CD4-positive, alpha-beta T cell treated with Interferon alpha-2 for 1 hour (primary cell): Measurements from ENCODE around the gene NOP56.

Source experiments
- DNase-seq, 2 donors: peaks; one replicate each; pipeline ENCODE4 v3.0.0-alpha.2; 2020 to 2022

Gene NOP56, protein sequence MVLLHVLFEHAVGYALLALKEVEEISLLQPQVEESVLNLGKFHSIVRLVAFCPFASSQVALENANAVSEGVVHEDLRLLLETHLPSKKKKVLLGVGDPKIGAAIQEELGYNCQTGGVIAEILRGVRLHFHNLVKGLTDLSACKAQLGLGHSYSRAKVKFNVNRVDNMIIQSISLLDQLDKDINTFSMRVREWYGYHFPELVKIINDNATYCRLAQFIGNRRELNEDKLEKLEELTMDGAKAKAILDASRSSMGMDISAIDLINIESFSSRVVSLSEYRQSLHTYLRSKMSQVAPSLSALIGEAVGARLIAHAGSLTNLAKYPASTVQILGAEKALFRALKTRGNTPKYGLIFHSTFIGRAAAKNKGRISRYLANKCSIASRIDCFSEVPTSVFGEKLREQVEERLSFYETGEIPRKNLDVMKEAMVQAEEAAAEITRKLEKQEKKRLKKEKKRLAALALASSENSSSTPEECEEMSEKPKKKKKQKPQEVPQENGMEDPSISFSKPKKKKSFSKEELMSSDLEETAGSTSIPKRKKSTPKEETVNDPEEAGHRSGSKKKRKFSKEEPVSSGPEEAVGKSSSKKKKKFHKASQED

GRCh38 chr20:2651772-2652723, at the start of gene NOP56:
Gene NOP56, plus strand, starts transcription at chr20:2652632. Its CDS starts 29 bp downstream, at chr20:2652661.
- DNase-seq = peak; percentile 90 to 95

DNA sequence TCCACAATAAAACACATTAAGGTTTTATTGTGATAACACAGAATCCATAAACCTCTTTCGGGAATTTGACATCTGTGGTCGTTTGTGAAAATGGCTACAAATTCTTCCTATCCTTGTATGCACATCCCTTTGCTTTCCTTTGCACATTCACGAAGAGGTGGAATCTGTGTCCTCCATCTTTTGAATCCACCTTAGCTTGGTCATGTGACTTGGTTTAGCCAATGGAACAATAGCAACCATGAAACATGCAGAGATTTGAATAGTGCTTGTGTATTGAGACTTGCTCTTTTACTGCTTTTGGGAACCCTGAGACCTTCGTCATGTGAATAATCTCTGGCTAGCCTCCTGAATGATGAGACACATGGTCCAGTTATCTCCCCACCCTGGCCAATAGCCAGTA, 49.7 kb upstream of the NOP56 start:
- DNase-seq = no peak

DNA sequence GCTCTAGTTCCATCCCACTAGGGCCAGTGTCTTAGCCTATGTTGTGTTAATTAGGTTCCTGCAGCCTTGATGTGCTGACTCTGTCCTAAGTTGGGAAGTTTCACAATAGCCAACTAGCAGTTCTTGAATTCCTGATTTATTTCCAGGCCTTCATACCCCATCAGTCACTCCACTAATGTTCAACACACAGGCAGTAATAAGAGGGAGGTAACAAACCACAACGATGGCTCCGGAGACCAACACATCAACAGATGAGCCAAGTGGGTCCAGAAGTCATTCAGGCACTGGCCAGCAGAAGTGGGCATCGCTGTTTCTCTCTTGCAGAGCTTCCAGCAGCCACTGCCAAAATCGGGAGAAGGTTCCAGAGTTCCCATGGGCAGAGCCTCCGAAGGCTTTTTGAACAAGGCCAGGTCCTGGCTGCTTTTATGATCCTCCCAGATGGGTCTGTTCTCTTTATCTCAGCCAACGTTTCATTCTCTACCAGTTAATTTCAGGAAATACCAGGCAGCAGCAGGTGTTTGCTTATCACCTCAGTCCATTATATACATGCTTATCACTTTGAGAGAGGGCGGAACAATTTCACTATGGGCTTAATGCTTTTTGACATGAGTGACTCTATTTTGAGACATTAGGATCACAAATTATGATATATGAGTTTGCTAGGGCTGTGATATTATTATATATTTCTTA, 48.5 kb upstream of the NOP56 start:
- no peak for DNase-seq

DNA sequence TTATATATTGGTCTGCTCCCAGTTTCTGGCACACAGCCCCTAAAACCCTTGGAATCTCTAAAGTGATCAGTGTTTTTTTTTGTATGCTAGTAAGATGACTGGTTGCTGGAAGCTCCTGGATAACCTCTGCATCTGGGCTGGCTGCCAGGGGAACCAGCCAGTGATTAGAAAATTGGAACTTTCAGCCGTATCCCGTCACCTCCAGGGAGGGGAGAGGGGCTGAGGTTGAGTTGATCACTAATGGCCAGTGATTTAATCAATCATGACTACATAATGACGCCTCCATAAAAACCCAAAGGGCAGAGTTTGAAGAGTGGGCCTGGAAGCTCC, 48.0 kb upstream of the NOP56 start:
- no peak for DNase-seq

DNA sequence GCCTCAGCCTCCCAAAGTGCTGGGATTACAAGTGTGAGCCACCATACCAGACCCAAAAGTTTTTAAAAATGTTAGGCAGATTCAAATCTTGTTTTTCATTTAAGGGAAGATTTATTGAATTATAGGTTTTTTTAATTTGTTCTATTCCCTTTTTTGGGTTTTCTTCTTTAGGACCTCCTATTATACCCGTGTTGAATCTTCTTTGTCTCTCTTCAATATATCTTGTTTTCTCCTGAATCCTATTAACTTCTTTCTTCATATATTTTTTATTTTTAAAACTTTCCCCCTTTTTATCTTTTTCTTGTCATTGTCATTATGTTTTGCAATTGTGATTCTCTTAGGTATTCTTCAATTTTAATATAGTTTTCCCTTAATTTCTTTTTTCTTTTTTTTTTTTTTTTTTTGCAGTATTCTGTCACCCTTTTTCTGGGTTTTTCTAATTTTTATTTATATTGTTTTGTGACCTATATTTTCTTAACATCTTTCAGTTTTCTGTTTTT, 45.9 kb upstream of the NOP56 start:
- no peak for DNase-seq

DNA sequence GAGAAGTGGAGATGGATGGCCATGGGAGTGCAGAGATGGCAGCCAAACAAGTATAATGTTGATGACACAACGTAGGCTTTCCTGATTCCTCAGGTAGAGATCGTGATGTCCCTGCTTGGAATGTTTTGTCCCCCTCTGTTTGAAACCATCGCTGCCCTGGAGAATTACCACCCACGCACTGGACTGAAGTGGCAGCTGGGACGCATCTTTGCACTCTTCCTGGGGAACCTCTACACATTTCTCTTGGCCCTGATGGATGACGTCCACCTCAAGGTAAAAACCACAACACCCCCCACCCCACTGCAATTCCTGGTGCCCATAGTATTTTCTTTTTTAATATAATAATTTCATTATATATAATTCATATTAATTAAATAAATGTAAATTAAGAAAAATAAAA, 42.1 kb upstream of the NOP56 start:
- no peak for DNase-seq

DNA sequence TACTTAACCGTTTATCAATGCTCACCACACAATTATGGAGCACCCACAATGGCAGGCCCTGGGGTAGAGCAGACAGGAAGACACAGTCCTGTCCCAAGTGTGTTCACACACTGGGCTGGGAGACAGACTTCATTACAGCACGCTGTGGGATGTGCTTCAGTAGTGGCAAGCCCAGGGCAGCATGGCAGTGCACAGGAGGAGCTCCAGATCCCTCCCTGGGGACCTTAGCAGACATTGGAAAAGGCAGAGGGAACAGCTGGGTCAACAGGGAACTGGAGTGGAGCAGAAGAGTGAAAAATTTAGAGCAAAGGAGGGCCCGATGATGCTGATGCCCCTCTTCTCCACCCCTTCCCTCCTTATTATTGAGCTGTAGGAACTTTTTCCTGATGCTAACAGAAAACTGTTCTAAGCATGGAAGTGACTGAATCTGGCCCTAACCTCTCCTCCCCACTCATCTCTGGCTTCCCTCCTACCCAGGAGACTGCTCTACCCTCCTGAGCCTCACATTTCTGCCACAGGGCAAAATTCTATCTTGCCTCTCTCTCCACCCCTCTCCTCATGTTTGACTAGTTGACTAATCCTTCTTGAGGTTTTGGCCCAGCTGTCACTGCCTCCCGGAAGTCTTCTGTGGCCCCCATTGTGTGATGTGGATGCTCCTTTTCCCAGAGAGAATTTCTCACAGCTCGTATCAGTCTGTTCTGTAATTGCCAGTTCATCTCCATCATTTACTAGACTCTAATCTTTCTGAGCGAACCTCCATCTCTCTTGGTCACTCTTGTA, 41.3 kb upstream of the NOP56 start:
- DNase-seq = no peak

- no peak for DNase-seq
Measured at GRCh38 chr20:2612073-2612472, 40.4 kb upstream of the NOP56 start.

DNA sequence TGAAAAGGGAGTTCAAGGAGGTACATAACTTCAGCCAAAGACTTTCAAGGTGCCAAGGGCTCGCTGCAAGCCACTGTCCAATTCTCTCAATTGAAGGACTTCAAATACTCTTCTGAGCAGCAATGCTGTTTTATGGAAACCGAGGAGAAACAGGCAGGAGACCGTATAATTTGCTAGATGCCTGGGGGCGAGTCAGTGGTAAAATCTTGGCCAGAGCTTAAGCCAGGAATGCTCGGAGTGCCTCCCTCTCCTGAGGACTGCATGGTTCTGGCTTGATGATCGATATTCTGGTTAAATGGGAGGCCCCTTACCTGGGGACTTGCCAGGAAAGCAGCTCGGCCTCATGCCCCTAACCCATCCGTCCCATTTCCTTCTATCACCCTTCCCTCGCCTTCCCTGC, 35.8 kb upstream of the NOP56 start:
- no peak for DNase-seq

GRCh38 chr20:2617099-2617714, 35.2 kb upstream of the NOP56 start:
- DNase-seq = no peak

DNA sequence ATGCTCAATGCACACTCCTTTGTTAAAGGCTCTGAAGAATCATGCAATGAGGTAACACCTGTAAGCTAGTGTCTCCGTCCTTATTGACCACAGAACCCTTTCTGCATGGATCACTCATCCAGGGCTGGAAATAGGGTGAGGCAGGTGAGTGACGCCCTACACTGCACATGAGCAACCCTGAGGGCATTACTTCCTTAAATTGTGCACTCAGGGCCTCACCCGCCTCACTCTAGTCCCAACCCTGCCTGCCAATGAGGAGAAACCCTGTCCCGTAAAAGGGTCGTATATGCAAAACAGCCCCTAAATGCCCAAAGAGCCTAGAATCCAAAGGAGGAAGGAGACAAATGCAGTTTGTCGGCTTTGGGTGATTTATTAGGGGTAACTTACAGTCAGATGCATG, 33.6 kb upstream of the NOP56 start:
- no peak for DNase-seq

DNA sequence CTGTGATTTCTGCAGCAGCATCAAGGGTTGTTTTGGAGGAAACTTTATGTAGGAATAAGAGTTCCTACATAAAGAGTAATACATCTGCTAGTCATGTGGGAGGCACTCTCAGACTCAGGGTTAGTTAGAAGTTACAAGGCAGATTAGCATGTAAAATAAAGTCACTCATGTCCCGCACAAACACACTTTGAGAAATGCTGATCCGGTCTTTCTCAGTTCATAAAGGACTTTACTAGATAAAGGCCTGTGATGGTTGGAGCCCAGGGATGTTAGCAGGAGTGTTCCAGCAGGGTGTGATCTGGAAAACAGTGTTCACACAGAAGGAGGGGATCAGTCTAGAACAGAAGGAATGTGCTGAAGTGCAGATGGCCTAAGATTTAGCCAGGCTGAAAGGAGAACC, 33.1 kb upstream of the NOP56 start:
- no peak for DNase-seq

- DNase-seq = no peak
Measured at GRCh38 chr20:2619961-2620595, 32.4 kb upstream of the NOP56 start.

DNA sequence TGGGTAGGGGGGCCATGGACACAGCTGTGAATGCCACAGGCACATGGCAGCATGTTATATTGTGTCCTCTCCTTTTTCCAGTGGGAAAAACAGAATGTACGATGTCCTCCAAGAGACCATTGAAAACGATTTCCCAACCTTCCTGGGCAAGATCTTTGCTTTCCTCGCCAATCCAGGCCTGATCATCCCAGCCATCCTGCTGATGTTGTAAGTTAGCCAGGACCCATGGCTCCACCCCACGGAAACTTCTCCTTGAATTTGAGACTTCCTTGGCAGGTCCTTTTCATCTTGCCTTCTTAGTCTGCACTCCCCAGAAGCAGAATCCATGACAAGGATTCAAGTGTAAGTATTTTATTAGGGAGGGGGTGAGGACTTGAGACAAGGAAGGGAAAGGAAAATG, 28.2 kb upstream of the NOP56 start:
- DNase-seq = no peak

GRCh38 chr20:2625062-2625461, 27.4 kb upstream of the NOP56 start:
- DNase-seq = no peak

DNA sequence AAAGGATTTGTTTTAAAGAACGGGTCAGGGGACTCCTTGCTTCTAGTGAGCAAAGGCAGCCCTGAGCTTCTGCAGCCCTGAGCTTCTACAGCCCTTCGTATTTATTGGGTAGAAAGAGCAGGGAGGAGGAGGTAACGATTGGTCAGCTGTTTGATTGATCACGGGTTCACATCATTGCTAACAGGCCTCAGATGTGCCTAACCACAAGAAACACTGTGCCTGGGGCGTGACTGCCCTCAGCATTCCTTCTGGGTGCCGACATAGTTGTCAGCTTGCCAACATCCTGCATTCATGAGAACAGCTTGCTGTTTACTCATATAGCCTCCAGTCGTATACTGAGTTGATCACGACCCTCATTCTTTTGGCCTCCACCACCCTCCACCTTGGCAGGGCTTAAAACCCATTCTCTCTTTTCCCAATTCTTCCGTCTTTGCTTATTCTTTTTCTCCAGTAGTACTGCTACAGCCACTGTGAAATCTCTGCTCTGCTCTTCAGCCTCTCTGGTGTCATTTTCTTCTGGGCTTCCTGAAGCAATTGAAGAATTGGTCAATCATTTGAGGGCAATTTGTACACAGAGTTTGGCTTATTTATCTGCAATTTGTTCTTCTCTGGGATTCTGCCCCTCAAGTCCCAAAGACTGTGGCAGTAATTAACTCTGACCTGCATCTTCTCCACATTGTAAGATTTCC, 25.4 kb upstream of the NOP56 start:
- DNase-seq = no peak

- no peak for DNase-seq
Measured at GRCh38 chr20:2631228-2631627, 21.2 kb upstream of the NOP56 start.

GRCh38 chr20:2633381-2633780, 19.1 kb upstream of the NOP56 start:
- DNase-seq = no peak

DNA sequence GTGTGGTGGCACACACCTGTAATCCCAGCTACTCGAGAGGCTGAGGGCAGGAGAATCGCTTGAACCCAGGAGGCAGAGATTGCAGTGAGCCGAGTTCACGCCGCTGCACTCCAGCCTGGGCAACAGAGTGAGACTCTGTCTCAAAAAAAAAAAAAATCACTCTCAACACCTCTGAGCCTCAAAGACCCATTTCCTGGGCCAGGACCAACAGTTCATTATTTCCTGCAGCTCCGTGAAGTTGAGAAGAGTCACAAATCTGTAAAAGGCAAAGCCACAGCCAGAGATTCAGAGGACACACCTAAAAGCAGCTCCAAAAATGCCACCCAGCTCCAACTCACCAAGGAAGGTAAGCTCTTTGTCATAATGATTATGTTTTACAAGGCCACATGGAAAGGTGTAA, 15.2 kb upstream of the NOP56 start:
- DNase-seq = peak in 1 of 2 donors; percentile 34

DNA sequence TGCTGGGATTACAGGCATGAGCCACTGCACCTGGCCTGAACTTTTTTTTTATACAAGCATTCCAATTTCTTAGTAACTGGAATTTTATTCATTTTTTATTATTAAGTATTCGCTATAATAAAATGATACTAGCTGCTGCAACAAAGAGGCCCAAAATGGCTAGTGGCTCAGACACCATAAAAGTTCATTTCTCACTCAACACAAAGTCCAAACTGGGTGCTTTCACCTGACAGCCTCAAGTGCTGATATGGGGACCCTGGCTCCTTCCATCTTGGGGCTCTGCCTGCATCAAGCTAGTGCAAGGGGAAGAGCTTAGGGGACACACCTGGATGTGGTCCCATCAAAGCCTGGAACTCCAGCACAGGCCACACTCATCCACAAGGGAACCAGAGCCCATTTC, 12.2 kb upstream of the NOP56 start:
- DNase-seq = no peak
